PFSK-1 (cell line): ENCODE results near the gene BANK1.

ENCODE experiments used
- POLR2AphosphoS5 ChIP-seq: IDR thresholded peaks from 2 replicates; pipeline ENCODE4 v1.6.1; 2012; ENCODE audit warnings: low read depth, mild to moderate bottlenecking, control low read depth, low read length, moderate library complexity
- REST ChIP-seq, 2 experiments: IDR thresholded peaks; 2 replicates each; pipeline versions ENCODE4 v1.6.1 to v1.8.0; 2011 to 2012; ENCODE audit warnings: low read depth in 2 of 2, low read length in 2 of 2, control low read depth in 1 of 2, inconsistent platforms in 1 of 2, mild to moderate bottlenecking in 1 of 2, moderate library complexity in 1 of 2; ENCODE audit not compliant: insufficient read depth in 1 of 2

- TF ChIP-seq REST (IDR thresholded peaks at IDR 0.05; ENCODE audit: insufficient read depth in 1 of 2, low read depth in 2 of 2, low read length in 2 of 2) (no peak), POLR2AphosphoS5 (no peak)
Observed at GRCh38 chr4:101790521-101791181, at the start of gene BANK1.
